Stimulated activated CD4-positive, alpha-beta T cell treated with anti-CD3 and anti-CD28 coated beads, Interleukin-1b, Interleukin-23, amount 100 ng/mL, for 4 hours (primary cell): ENCODE data around the gene TNFSF15.

ENCODE experiments used
- DNase-seq, 2 donors: peaks; one replicate each; pipeline ENCODE4 v3.0.0-alpha.2; 2020; ENCODE audit warnings: low read depth in 2 of 2

The TNFSF15 gene

GRCh38 chr9:114825126-114825795 lies 19.4 kb upstream of the TNFSF15 start:
- DNase-seq, result no peak

GRCh38 chr9:114824110-114824509 lies 18.3 kb upstream of the TNFSF15 start:
- no peak for DNase-seq

DNA sequence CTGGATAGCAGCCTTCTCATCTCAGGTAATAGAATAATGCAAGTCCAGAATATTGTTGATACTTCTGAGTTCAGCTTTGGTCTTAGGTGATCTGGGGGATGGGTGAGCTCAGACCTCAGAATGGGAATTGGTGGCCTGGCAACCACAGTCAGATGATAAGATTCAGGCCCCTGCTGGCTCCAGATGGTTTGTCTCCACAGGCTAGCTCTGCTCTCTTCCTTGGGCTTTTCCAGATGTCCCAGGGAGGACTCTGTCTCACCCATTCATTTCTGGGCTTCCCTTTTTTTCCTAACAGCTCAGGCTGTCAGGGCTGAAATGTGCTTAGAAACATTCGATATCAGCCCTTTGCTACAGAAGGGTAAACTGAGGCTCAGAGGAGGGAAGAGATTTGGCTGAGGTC lies 17.6 kb upstream of the TNFSF15 start:
- DNase-seq, result no peak

GRCh38 chr9:114822708-114823107 lies 16.9 kb upstream of the TNFSF15 start:
- DNase-seq, result no peak

DNA sequence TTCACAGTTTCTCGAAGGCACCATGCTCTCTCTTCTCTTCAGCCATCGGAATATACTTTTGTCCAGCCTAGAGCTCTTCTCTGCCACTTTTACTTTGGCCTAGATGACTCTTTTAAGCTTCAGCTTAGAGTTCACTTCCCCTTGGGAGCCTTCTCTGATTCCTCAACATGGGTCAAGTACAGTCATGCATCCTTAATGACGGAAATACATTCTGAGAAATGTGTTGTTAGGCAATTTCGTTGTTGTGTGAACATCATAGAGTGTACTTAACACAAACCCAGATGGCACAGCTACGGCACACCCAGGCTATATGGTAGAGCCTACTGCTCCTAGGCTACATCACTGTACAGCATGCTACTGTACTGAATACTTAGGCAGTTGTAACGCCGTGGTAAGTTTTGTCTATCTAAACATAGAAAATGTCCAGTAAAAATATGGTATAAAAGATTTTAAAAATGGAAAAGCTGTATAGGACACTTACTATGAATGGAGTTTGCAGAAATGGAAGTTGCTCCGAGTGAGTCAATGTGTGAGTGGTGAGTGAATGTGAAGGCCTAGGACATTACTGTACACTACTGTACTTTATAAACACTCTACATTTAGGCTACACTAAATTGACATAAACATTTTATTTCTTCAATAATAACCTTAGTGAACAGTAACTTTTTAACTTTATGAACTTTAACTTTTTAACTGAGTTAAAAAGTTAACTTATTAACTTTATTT lies 15.1 kb upstream of the TNFSF15 start:
- no peak for DNase-seq

GRCh38 chr9:114818178-114818577 lies 12.3 kb upstream of the TNFSF15 start:
- DNase-seq, result no peak

- no peak for DNase-seq
These were observed 8.0 kb upstream of the TNFSF15 start for GRCh38 chr9:114813717-114814418.

DNA sequence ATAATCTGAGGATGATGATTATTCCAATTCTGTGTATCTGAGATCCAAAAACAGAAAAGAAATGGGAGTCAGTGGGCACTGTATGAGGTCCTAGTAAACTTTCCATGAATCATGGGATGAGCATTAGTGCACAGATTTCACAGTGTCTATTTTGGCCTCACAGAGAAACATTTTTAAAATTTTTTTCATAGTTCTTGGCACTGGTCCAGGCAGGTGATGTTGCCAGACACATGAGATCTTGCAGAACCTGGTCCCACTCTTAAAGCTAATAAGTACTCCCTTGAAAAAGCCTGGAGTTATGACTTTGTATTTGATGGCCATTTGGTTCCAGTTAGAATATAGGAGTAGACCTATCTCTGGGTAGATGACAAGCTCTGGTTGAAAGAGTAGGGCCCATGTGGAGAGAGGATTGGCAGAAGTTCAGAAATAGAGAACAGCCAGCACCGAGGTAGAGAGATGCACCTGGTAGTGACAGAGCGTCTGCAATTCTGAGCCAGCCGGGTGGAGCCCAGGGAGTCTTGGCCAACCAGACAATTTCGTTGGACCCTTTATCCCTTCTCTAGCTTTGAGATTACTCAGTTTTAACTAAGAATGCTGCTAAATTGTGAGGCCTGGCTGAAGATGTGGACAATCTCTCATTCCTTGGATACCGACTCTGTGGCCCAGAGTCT lies 6.3 kb upstream of the TNFSF15 start:
- DNase-seq, result no peak

DNA sequence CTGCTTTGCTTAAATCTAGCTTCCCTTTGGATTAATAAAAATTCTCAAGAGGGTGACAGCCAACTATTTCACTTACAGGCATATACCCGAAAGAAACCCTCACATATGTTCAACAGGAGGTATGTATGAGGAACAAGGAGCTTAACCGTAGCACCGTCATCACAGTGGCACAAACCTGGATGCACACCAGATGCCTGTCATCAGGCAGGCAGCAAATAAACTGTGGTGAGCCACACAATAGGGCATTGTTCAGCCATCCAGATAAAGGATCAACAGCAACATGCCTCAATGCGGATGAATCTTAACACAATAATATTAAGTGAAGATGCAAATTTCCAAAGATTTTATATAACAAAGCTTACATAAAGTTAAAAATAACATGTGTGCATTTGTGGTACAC lies 5.5 kb upstream of the TNFSF15 start:
- DNase-seq, result no peak

GRCh38 chr9:114810614-114811013 lies 4.8 kb upstream of the TNFSF15 start:
- DNase-seq, result no peak

DNA sequence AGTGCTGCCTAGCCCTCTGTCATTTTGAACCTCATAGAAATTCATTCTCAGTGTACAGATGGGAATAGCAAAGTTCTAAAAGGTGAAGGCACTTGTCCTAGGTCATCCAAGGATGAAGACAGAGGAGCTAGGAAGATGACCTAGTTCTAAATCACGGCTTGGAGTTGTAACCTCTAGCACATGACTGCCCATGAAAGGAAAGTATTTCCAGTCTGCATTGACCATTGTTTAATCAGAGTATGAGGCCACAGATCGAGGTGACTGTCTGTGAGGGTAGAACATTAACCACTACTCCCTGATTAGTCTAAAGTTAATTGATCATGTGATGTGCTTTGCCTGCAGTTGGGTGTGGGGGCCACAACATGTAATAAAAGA lies 674 bp upstream of the TNFSF15 start:
- DNase-seq, result no peak

DNA sequence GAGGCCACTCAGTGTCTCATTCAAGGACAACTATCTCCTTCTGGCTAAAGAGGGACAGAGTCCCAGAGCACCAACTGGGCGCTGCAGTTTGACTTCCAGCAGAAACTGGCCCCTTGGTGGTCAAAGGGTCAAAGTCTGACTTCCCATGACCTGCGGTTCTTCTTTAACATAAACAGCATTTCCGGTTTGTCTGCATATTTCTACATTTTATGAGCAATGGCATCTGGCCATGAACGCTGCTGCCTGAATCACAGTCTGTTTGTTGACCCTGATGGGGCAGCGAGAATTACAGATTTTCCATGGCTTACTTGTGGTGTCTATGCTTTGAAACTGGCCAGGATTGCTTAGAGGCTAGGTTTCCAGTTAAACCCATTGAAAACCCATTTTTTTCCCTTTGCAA lies 1.3 kb downstream of the TNFSF15 start:
- no peak for DNase-seq

- DNase-seq, result no peak
These were observed 2.2 kb downstream of the TNFSF15 start for GRCh38 chr9:114803479-114804265.

DNA sequence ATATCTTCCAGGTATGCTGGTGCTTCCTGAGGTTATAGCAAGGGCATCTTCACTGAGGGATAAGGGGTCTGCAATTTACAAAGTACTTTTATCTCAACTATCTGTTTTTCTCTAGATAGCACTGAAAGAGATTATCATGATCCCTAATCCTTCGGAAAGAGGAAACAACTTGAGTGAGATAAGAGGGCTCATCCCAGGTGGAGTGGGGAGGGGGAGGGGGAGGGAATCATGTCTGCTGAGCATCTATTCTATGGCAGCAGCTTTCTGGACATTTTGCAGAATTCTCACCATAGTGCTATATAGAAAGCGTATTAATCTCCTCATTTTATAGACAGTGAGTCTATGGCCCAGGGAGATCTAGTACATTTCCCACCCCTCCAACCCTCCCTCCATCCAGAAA lies 5.9 kb downstream of the TNFSF15 start:
- no peak for DNase-seq

- DNase-seq, result no peak
These were observed 6.4 kb downstream of the TNFSF15 start for GRCh38 chr9:114799441-114799840.

GRCh38 chr9:114798780-114799427 lies 6.9 kb downstream of the TNFSF15 start:
- no peak for DNase-seq

DNA sequence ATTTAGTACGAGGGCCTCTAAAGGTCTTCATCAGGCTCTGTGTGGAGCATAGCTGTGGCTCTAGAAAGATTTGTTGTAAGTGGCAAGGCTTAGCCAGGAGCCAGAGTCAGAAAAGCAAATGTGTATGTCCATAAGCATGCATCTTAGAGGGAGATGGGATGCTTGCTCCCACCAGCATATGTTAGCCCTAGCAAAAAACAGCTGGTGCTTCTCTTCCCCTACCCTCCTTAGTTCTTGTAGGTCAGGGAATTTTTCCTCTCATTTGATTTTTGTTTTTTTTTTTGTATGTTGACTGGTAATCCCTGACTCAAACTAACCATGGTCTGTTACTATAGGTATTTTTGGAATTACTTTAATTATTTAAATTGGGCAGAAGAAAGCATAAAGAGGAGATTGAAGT lies 7.7 kb downstream of the TNFSF15 start:
- no peak for DNase-seq

DNA sequence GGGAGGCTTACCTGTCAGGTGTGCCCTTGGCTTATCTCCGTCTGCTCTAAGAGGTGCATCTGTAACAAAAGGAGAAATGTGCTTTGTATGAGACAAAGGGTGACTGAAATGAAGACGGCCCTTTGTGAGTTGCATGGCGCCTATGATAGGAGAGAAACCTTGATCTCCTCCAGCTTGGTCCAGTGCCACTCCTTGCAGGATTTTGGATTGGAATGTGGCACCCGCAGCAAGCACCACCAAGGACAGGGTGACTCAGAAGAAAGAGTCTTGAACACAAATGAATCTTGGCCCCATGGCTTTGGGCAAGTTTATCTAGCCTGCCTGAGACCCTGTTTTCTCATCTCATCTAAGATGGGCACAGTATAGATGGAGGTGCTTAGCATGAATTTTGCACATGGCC lies 13.4 kb downstream of the TNFSF15 start:
- no peak for DNase-seq

GRCh38 chr9:114791736-114792135 lies 14.1 kb downstream of the TNFSF15 start:
- DNase-seq, result no peak

GRCh38 chr9:114791312-114791711 lies 14.5 kb downstream of the TNFSF15 start:
- DNase-seq, result no peak

DNA sequence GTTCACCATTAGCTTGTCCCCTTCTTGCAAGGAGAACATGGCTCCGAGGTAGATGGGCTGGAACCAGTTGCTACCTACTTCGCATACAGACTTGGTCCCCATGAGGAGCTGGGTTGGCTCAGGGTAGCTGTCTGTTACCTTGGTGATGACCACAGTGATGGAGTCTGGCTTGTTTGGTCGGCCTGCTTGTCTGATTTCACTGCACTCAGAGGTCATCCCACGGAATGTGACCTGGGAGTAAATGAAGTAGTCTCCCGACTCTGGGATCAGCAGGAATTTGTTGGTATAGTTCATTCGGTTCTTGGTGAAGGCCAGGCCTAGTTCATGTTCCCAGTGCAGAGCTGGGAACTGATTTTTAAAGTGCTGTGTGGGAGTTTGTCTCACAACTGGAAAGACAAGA lies 15.3 kb downstream of the TNFSF15 start:
- DNase-seq, result no peak
